ENCODE results near the gene CADM1.

CADM1 gene

GRCh38 chr11:115217726-115218311, 286.4 kb downstream of the CADM1 start:
- no peak for DNase-seq (ENCODE audit: low read depth in 4 of 4, low spot score in 1 of 4)

GRCh38 chr11:115215694-115216617, 288.3 kb downstream of the CADM1 start:
- DNase-seq (ENCODE audit: low read depth in 4 of 4, low spot score in 1 of 4) = no peak

- no peak for DNase-seq (ENCODE audit: low read depth in 4 of 4, low spot score in 1 of 4)
Observed at GRCh38 chr11:115214644-115215234, 289.5 kb downstream of the CADM1 start.

GRCh38 chr11:115213007-115213406, 291.2 kb downstream of the CADM1 start:
- DNase-seq (ENCODE audit: low read depth in 4 of 4, low spot score in 1 of 4) = no peak

GRCh38 chr11:115208808-115209259, 295.4 kb downstream of the CADM1 start:
- no peak for DNase-seq (ENCODE audit: low read depth in 4 of 4, low spot score in 1 of 4)

GRCh38 chr11:115207916-115208315, 296.3 kb downstream of the CADM1 start:
- DNase-seq (ENCODE audit: low read depth in 4 of 4, low spot score in 1 of 4) = no peak

GRCh38 chr11:115207166-115207591, 297.0 kb downstream of the CADM1 start:
- DNase-seq (ENCODE audit: low read depth in 4 of 4, low spot score in 1 of 4) = no peak

- no peak for DNase-seq (ENCODE audit: low read depth in 4 of 4, low spot score in 1 of 4)
Observed at GRCh38 chr11:115206365-115207022, 297.7 kb downstream of the CADM1 start.

- DNase-seq (ENCODE audit: low read depth in 4 of 4, low spot score in 1 of 4) = no peak
Observed at GRCh38 chr11:115202900-115203552, 301.2 kb downstream of the CADM1 start.

GRCh38 chr11:115202074-115202473, 302.1 kb downstream of the CADM1 start:
- DNase-seq (ENCODE audit: low read depth in 4 of 4, low spot score in 1 of 4) = no peak

GRCh38 chr11:115201111-115201792, 303.0 kb downstream of the CADM1 start:
- no peak for DNase-seq (ENCODE audit: low read depth in 4 of 4, low spot score in 1 of 4)

GRCh38 chr11:115199481-115200069, 304.6 kb downstream of the CADM1 start:
- DNase-seq (ENCODE audit: low read depth in 4 of 4, low spot score in 1 of 4) = no peak

GRCh38 chr11:115198321-115198741, 305.9 kb downstream of the CADM1 start:
- no peak for DNase-seq (ENCODE audit: low read depth in 4 of 4, low spot score in 1 of 4)

GRCh38 chr11:115197433-115197832, 306.8 kb downstream of the CADM1 start:
- DNase-seq (ENCODE audit: low read depth in 4 of 4, low spot score in 1 of 4) = no peak

- DNase-seq (ENCODE audit: low read depth in 4 of 4, low spot score in 1 of 4) = no peak
Observed at GRCh38 chr11:115197031-115197430, 307.2 kb downstream of the CADM1 start.

GRCh38 chr11:115194802-115195110, 309.5 kb downstream of the CADM1 start:
- DNase-seq (ENCODE audit: low read depth in 4 of 4, low spot score in 1 of 4) = no peak

GRCh38 chr11:115193914-115194801, 310.1 kb downstream of the CADM1 start:
- DNase-seq (ENCODE audit: low read depth in 4 of 4, low spot score in 1 of 4) = no peak

GRCh38 chr11:115191761-115192160, 312.5 kb downstream of the CADM1 start:
- no peak for DNase-seq (ENCODE audit: low read depth in 4 of 4, low spot score in 1 of 4)

GRCh38 chr11:115190196-115190595, 314.0 kb downstream of the CADM1 start:
- DNase-seq (ENCODE audit: low read depth in 4 of 4, low spot score in 1 of 4) = no peak

Data from stimulated activated CD4-positive, alpha-beta T cell treated with anti-CD3 and anti-CD28 coated beads, Interleukin-1b, Interleukin-23, amount 100 ng/mL, for 24 hours (primary cell).